SU-DHL-6 (cell line): Measurements from ENCODE around the gene EBF3.

Experiments
- H2AFZ ChIP-seq: fragments of 200-600 bp; sonication (generic); 2 replicates; pipeline ENCODE4 v1.6.1; 2014; ENCODE audit warnings: low read depth, mild to moderate bottlenecking, moderate library complexity, mixed read lengths, antibody characterized with exemption, low read length; ENCODE audit not compliant: severe bottlenecking
- H3F3A ChIP-seq: fragments of 200-600 bp; shearing (Covaris generic); 2 replicates; pipeline ENCODE4 v1.6.0; 2016; ENCODE audit warnings: antibody characterized with exemption, mild to moderate bottlenecking; ENCODE audit not compliant: insufficient read depth
- H3K27ac ChIP-seq: fragments of 200-600 bp; sonication (generic); 2 replicates; pipeline ENCODE4 v1.5.1; 2016; ENCODE audit warnings: low read depth, mild to moderate bottlenecking, low read length, moderate library complexity, mixed read lengths
- H3K27me3 ChIP-seq: fragments of 200-600 bp; sonication (generic), shearing (Covaris generic); 2 replicates; pipeline ENCODE4 v1.6.0; 2014; ENCODE audit warnings: mild to moderate bottlenecking, low read length
- H3K36me3 ChIP-seq: fragments of 200-600 bp; sonication (generic); 2 replicates; pipeline ENCODE4 v1.6.1; 2014; ENCODE audit warnings: mild to moderate bottlenecking, low read length, mixed read lengths
- H3K4me2 ChIP-seq: fragments of 300-600, 200-600 bp; shearing (Covaris generic), sonication (generic); 2 replicates; pipeline ENCODE4 v1.6.0; 2014; ENCODE audit warnings: low read length, low read depth, mild to moderate bottlenecking; ENCODE audit not compliant: poor library complexity, severe bottlenecking
- H3K4me3 ChIP-seq: fragments of 200-600 bp; sonication (generic); 2 replicates; pipeline ENCODE4 v1.5.1; 2014; ENCODE audit warnings: antibody characterized with exemption, low read length, mild to moderate bottlenecking, mixed read lengths; ENCODE audit not compliant: insufficient read depth, poor library complexity, severe bottlenecking
- H3K79me2 ChIP-seq: fragments of 200-600 bp; sonication (generic); 2 replicates; pipeline ENCODE4 v1.6.1; 2014; ENCODE audit warnings: mild to moderate bottlenecking, low read length, moderate library complexity; ENCODE audit not compliant: insufficient read depth
- H3K9ac ChIP-seq: fragments of 200-600 bp; sonication (generic); 2 replicates; pipeline ENCODE4 v1.7.0; 2014; ENCODE audit warnings: mild to moderate bottlenecking, low read length
- H3K9me2 ChIP-seq: fragments of 200-600 bp; sonication (generic); replicated peaks from 2 replicates; pipeline ENCODE4 v1.6.1; 2014; ENCODE audit warnings: low read length; ENCODE audit not compliant: insufficient read depth
- H3K9me3 ChIP-seq: fragments of 200-600 bp; sonication (generic); 2 replicates; pipeline ENCODE4 v1.6.1; 2014; ENCODE audit warnings: low read length, mixed read lengths; ENCODE audit not compliant: insufficient read depth
- H4K20me1 ChIP-seq: fragments of 200-600 bp; sonication (generic); 2 replicates; pipeline ENCODE4 v1.6.1; 2014; ENCODE audit warnings: low read depth, mild to moderate bottlenecking, antibody characterized with exemption, low read length, moderate library complexity, mixed read lengths
- CTCF ChIP-seq: fragments of 200-600 bp; sonication (generic); IDR thresholded peaks from one replicate; pipeline ENCODE4 v1.5.1; 2017; ENCODE audit warnings: antibody characterized with exemption, mild to moderate bottlenecking, low read length, moderate library complexity; ENCODE audit not compliant: insufficient read depth, poor library complexity, severe bottlenecking
- EZH2phosphoT487 ChIP-seq: fragments of 200-600 bp; sonication (generic), shearing (Covaris generic); conservative IDR thresholded peaks from 2 replicates; pipeline ENCODE4 v1.6.1; 2018; ENCODE audit warnings: mild to moderate bottlenecking, antibody characterized with exemption, low read length, moderate library complexity, mixed read lengths

EBF3 gene

GRCh38 chr10:129932182-129932581 lies 31.9 kb downstream of the EBF3 start:
- Histone ChIP-seq H3K4me2 (no peak overlapping the region), H2AFZ (no peak overlapping the region)
- TF ChIP-seq CTCF (no peak), EZH2phosphoT487 (no peak)

GRCh38 chr10:129929343-129930292 lies 34.5 kb downstream of the EBF3 start:
- TF ChIP-seq CTCF (no peak), EZH2phosphoT487 (no peak)
- Histone ChIP-seq H3K9me2 (no peaks in the 10 kb centered on the region), H3K4me2 (no peak overlapping the region), H2AFZ (no peak overlapping the region), H3K4me3 (no peak overlapping the region), H3K9ac (no peak overlapping the region), H3K9me3 (no peaks in the 10 kb centered on the region), H3F3A (no peaks in the 10 kb centered on the region), H3K79me2 (no peaks in the 10 kb centered on the region), H3K27ac (no peak overlapping the region), H4K20me1 (no peaks in the 10 kb centered on the region), H3K27me3 (no peaks in the 10 kb centered on the region), H3K36me3 (no peaks in the 10 kb centered on the region)

More at GRCh38 chr10:129932182-129932581, 31.9 kb downstream of the EBF3 start:
- no peak overlapping the region for H3K27ac ChIP-seq
- H3K79me2 ChIP-seq: no peaks in the 10 kb centered on the region
- H3K27me3 ChIP-seq: no peaks in the 10 kb centered on the region
- no peaks in the 10 kb centered on the region for H4K20me1 ChIP-seq
- no peaks in the 10 kb centered on the region for H3F3A ChIP-seq
- no peak overlapping the region for H3K4me3 ChIP-seq
- no peaks in the 10 kb centered on the region for H3K9me2 ChIP-seq
- no peaks in the 10 kb centered on the region for H3K36me3 ChIP-seq
- no peaks in the 10 kb centered on the region for H3K9me3 ChIP-seq
- H3K9ac ChIP-seq: no peak overlapping the region

GRCh38 chr10:129927351-129928120 lies 36.5 kb downstream of the EBF3 start:
- no peak overlapping the region for H3K9ac ChIP-seq
- no peaks in the 10 kb centered on the region for H3F3A ChIP-seq
- no peaks in the 10 kb centered on the region for H3K36me3 ChIP-seq
- H3K9me2 ChIP-seq: no peaks in the 10 kb centered on the region
- no peak overlapping the region for H3K4me3 ChIP-seq
- no peaks in the 10 kb centered on the region for H3K79me2 ChIP-seq
- no peak overlapping the region for H3K27ac ChIP-seq
- H3K9me3 ChIP-seq: no peaks in the 10 kb centered on the region
- no peaks in the 10 kb centered on the region for H4K20me1 ChIP-seq
- no peak overlapping the region for H2AFZ ChIP-seq
- no peak for TF ChIP-seq EZH2phosphoT487
- no peak for TF ChIP-seq CTCF
- H3K27me3 ChIP-seq: no peaks in the 10 kb centered on the region
- no peak overlapping the region for H3K4me2 ChIP-seq
